Colonic mucosa (tissue), 4 donors: ENCODE results near the gene DCTD. TPM values are rescaled to one million over a fixed set of nuclear protein-coding genes. Genes with fewer than 3 reads are reported as not detected.

Source experiments
- DNase-seq: peaks from one replicate; pipeline ENCODE4 v3.0.0-alpha.2; 2020
- H3K27ac ChIP-seq: fragments of 200-600 bp; one replicate; pipeline ENCODE4 v1.8.0; 2021
- H3K27me3 ChIP-seq: fragments of 200-600 bp; one replicate; pipeline ENCODE4 v1.8.0; 2021
- H3K36me3 ChIP-seq: fragments of 200-600 bp; one replicate; pipeline ENCODE4 v1.8.0; 2021
- H3K4me1 ChIP-seq: fragments of 200-600 bp; one replicate; pipeline ENCODE4 v1.8.0; 2021; ENCODE audit warnings: mild to moderate bottlenecking
- H3K4me3 ChIP-seq: fragments of 200-600 bp; one replicate; pipeline ENCODE4 v1.8.0; 2021
- H3K9ac ChIP-seq, 2 donors: one replicate each; pipeline ENCODE4 v1.7.0; 2013; ENCODE audit warnings: control low read depth in 2 of 2, low read depth in 2 of 2, low read length in 2 of 2
- H3K9me3 ChIP-seq: fragments of 200-600 bp; one replicate; pipeline ENCODE4 v1.8.0; 2021
- CTCF ChIP-seq: fragments of 200-600 bp; IDR thresholded peaks from one replicate; pipeline ENCODE4 v1.8.0; 2022; ENCODE audit warnings: antibody characterized with exemption, mild to moderate bottlenecking
- intact Hi-C: fragments of 100-400 bp; cut with DNase I; formaldehyde crosslinking; loops from one replicate; pipeline ENCODE4 v1.14.1; 2022
- total RNA-seq, 2 donors: library from RNA; stranded (reverse); fragmentation: NEBNext Ultra II Directional in 1 of 2; extraction: Animal tissue kit (Norgen Biotek cat#: 25700) in 1 of 2; gene quantifications; one replicate each; pipeline ENCODE4 v1.2.1, GENCODE V29; 2021
- donor health status: healthy.
- donor health status: DM: no; HTN: no; CAD: no.
- donor health status: DM: no; HTN: no; CAD: no.

The DCTD gene
- total RNA-seq, 2 donors from 2014 or later = 51.4 to 54.6 TPM

DNA sequence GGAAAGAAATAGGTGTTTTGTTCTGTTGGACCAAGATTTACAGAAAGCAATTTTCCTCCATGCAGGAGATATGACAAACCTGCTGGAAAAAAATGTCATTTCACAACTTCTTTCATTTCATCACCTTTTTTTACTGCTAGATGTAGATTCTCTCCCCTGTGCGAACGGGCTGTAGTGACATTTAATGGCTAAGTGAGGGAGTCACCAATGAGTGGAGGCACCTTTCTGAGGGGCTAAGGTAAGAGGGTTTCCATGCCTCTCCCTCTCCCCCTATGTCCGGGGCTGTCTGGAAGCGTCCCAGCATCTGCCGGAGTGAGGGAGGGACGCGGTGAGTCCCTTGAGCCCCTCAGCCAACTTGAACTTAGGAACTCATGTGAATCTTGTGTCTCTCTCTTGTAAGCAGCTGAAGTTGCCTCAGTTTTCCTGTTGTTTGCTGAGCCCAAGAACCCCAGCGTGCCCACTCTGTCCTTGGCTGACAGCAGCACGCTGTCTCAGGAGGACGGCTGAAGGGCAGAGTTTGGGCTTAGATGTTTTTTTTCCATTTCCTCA, 42.3 kb downstream of the DCTD start:
- intact Hi-C loops = no loop called here
- Histone ChIP-seq H3K4me1 (no peaks in the 10 kb centered on the region), H3K27ac (no peak overlapping the region), H3K36me3 (no peaks in the 10 kb centered on the region), H3K9me3 (no peaks in the 10 kb centered on the region), H3K27me3 (no peaks in the 10 kb centered on the region), H3K4me3 (no peak overlapping the region), H3K9ac (no peak overlapping the region)
- no peak for TF ChIP-seq CTCF
- no peak for DNase-seq

- H3K4me1 ChIP-seq = no peaks in the 10 kb centered on the region
- intact Hi-C loops = no loop called here
These were observed 42.9 kb downstream of the DCTD start for GRCh38 chr4:182874304-182874751.

GRCh38 chr4:182873726-182874125, 43.5 kb downstream of the DCTD start:
- no peak overlapping the region for H3K4me3 ChIP-seq
- H3K27ac ChIP-seq = no peak overlapping the region
- H3K36me3 ChIP-seq = no peaks in the 10 kb centered on the region
- DNase-seq = no peak
- TF ChIP-seq CTCF = no peak
- H3K27me3 ChIP-seq = no peaks in the 10 kb centered on the region
- H3K4me1 ChIP-seq = no peaks in the 10 kb centered on the region
- H3K9me3 ChIP-seq = no peaks in the 10 kb centered on the region
- H3K9ac ChIP-seq = no peak overlapping the region
- intact Hi-C loops = no loop called here

More at GRCh38 chr4:182874304-182874751, 42.9 kb downstream of the DCTD start:
- no peak overlapping the region for H3K4me3 ChIP-seq
- H3K27ac ChIP-seq = no peak overlapping the region
- H3K36me3 ChIP-seq = no peaks in the 10 kb centered on the region
- H3K9me3 ChIP-seq = no peaks in the 10 kb centered on the region
- no peak for TF ChIP-seq CTCF
- H3K27me3 ChIP-seq = no peaks in the 10 kb centered on the region
- no peak overlapping the region for H3K9ac ChIP-seq
- no peak for DNase-seq

GRCh38 chr4:182873289-182873688, 43.9 kb downstream of the DCTD start:
- H3K27me3 ChIP-seq = no peaks in the 10 kb centered on the region
- DNase-seq = no peak
- H3K4me1 ChIP-seq = no peaks in the 10 kb centered on the region
- H3K9ac ChIP-seq = no peak overlapping the region
- no peaks in the 10 kb centered on the region for H3K9me3 ChIP-seq
- H3K27ac ChIP-seq = no peak overlapping the region
- no peak for TF ChIP-seq CTCF
- no peaks in the 10 kb centered on the region for H3K36me3 ChIP-seq
- H3K4me3 ChIP-seq = no peak overlapping the region
- intact Hi-C loops = no loop called here

GRCh38 chr4:182872886-182873285, 44.3 kb downstream of the DCTD start:
- no peaks in the 10 kb centered on the region for H3K9me3 ChIP-seq
- H3K4me3 ChIP-seq = no peak overlapping the region
- no peaks in the 10 kb centered on the region for H3K4me1 ChIP-seq
- no peak overlapping the region for H3K9ac ChIP-seq
- no peak for DNase-seq
- no peaks in the 10 kb centered on the region for H3K27me3 ChIP-seq
- TF ChIP-seq CTCF = no peak
- no peak overlapping the region for H3K27ac ChIP-seq
- no peaks in the 10 kb centered on the region for H3K36me3 ChIP-seq
- intact Hi-C loops = no loop called here
